GM23248 (cell line): ENCODE results near the gene KREMEN2. TPM values are rescaled to one million over a fixed set of nuclear protein-coding genes. Genes with fewer than 3 reads are reported as not detected.

Experiments
- DNase-seq: peaks from one replicate; pipeline ENCODE4 v3.0.0-alpha.2; 2015
- H2AFZ ChIP-seq: fragments of 200-600 bp; sonication (generic); 2 replicates; pipeline ENCODE4 v1.6.1; 2016; ENCODE audit warnings: antibody characterized with exemption
- H3F3A ChIP-seq: fragments of 200-600 bp; sonication (generic); 2 replicates; pipeline ENCODE4 v1.6.1; 2016; ENCODE audit warnings: mild to moderate bottlenecking, antibody characterized with exemption, mixed run types; ENCODE audit not compliant: insufficient read depth
- H3K27ac ChIP-seq: fragments of 200-600 bp; sonication (generic); 2 replicates; pipeline ENCODE4 v1.5.1; 2016; ENCODE audit warnings: mild to moderate bottlenecking
- H3K27me3 ChIP-seq: fragments of 200-600 bp; sonication (generic); replicated peaks from 2 replicates; pipeline ENCODE4 v1.6.1; 2016; ENCODE audit warnings: mild to moderate bottlenecking; ENCODE audit not compliant: insufficient read depth
- H3K36me3 ChIP-seq: fragments of 200-600 bp; sonication (generic); 2 replicates; pipeline ENCODE4 v1.6.1; 2016; ENCODE audit warnings: low read depth, mild to moderate bottlenecking
- H3K4me1 ChIP-seq: fragments of 200-600 bp; sonication (generic); 2 replicates; pipeline ENCODE4 v1.6.1; 2016; ENCODE audit warnings: mild to moderate bottlenecking; ENCODE audit not compliant: insufficient read depth
- H3K4me2 ChIP-seq: fragments of 200-600 bp; sonication (generic); one replicate; pipeline ENCODE4 v1.6.1; 2016; ENCODE audit warnings: mild to moderate bottlenecking; ENCODE audit not compliant: unreplicated experiment
- H3K4me3 ChIP-seq: fragments of 200-600 bp; sonication (generic); 2 replicates; pipeline ENCODE4 v1.5.1; 2016; ENCODE audit warnings: mild to moderate bottlenecking
- H3K79me2 ChIP-seq: fragments of 200-600 bp; sonication (generic); 2 replicates; pipeline ENCODE4 v1.6.1; 2016; ENCODE audit warnings: mild to moderate bottlenecking; ENCODE audit not compliant: insufficient read depth
- H3K9ac ChIP-seq: fragments of 200-600 bp; sonication (generic); 2 replicates; pipeline ENCODE4 v1.6.1; 2016; ENCODE audit warnings: mild to moderate bottlenecking
- H3K9me2 ChIP-seq: fragments of 200-600 bp; sonication (generic); 2 replicates; pipeline ENCODE4 v1.6.1; 2016; ENCODE audit warnings: mixed run types, mild to moderate bottlenecking, moderate library complexity; ENCODE audit not compliant: insufficient read depth
- H3K9me3 ChIP-seq: fragments of 200-600 bp; sonication (generic); one replicate; pipeline ENCODE4 v1.6.1; 2017; ENCODE audit warnings: low read depth
- H4K20me1 ChIP-seq: fragments of 200-600 bp; sonication (generic); 2 replicates; pipeline ENCODE4 v1.6.0; 2016; ENCODE audit not compliant: insufficient read depth
- EZH2 ChIP-seq: fragments of 200-600 bp; sonication (generic); IDR thresholded peaks from 2 replicates; pipeline ENCODE4 v1.6.1; 2018; ENCODE audit warnings: antibody characterized with exemption, mild to moderate bottlenecking; ENCODE audit not compliant: insufficient read depth, poor library complexity, severe bottlenecking
- EZH2phosphoT487 ChIP-seq: fragments of 200-600 bp; sonication (generic); IDR thresholded peaks from 2 replicates; pipeline ENCODE4 v1.6.1; 2018; ENCODE audit warnings: antibody characterized with exemption, moderate library complexity, mild to moderate bottlenecking, low read depth; ENCODE audit not compliant: insufficient read depth
- WGBS, 2 experiments: methylation state at CpG; one replicate each; pipeline ENCODE4 v1.1.6; 2015 to 2017; ENCODE audit warnings: low lambda C conversion rate in 2 of 2, low coverage in 1 of 2; ENCODE audit errors: missing lambda C conversion rate in 2 of 2; 5-methylcytosine and 5-hydroxymethylcytosine counted together
- in situ Hi-C: fragments of 300-500 bp; cut with MboI; formaldehyde crosslinking; loops from 2 replicates; pipeline ENCODE4 v1.15.0; 2020
- polyA plus RNA-seq: library from polyadenylated mRNA; unstranded; fragments of >200 nt; fragmentation: Nextera tagmentation; extraction: Ambion mirVana; gene quantifications from 2 replicates; pipeline ENCODE4 v1.2.1, GENCODE V29; 2016
- total RNA-seq: library from RNA; depleted of rRNA; stranded (reverse); fragments of >200 nt; shearing (Covaris generic); gene quantifications from 2 replicates; pipeline ENCODE4 v1.2.3, GENCODE V29; 2014; rRNA removed

KREMEN2 gene
- total RNA-seq, result not detected in 2 replicates
- not detected in 2 replicates for polyA plus RNA-seq

GRCh38 chr16:2963723-2964474 lies at the start of gene KREMEN2:
Gene KREMEN2, plus strand, starts transcription at chr16:2964275. Its CDS starts 246 bp downstream, at chr16:2964521.
- H3F3A ChIP-seq, result no peaks in the 10 kb centered on the region
- H3K9me2 ChIP-seq, result no peaks in the 10 kb centered on the region
- no peaks in the 10 kb centered on the region for H3K79me2 ChIP-seq
- no peak within 1 kb of the TSS for H3K4me2 ChIP-seq
- H4K20me1 ChIP-seq, result no peaks in the 10 kb centered on the region
- no peak within 1 kb of the TSS for H3K27ac ChIP-seq
- no peaks in the 10 kb centered on the region for H3K4me1 ChIP-seq
- no peaks in the 10 kb centered on the region for H3K9me3 ChIP-seq
- no peak within 1 kb of the TSS for H3K9ac ChIP-seq
- H3K36me3 ChIP-seq, result no peaks in the 10 kb centered on the region
- H3K4me3 ChIP-seq, result peak within 1 kb of the TSS; percentile 37; the same call in 1 of the 2 replicates
- DNase-seq, result peak; percentile 46
- H2AFZ ChIP-seq, result no peak within 1 kb of the TSS
- TF ChIP-seq EZH2phosphoT487, result 0 out of 2 replicates have a peak, but pooled peaks have one; percentile 65
- peak; percentile 96 for TF ChIP-seq EZH2
- peaks cover 55% of the 10 kb centered on the region for H3K27me3 ChIP-seq
- in situ Hi-C loops, result no loop called here
- WGBS, 2 experiments, result 2 to 3% methylated on average over 31 to 59 of the region's 60 CpGs

- Histone ChIP-seq H3K9me3 (no peaks in the 10 kb centered on the region), H3F3A (peaks cover 15% of the 10 kb centered on the region), H3K79me2 (peaks cover 32% of the 10 kb centered on the region), H2AFZ (peak overlapping the region; percentile 27; the same call in 1 of the 2 replicates), H3K9ac (peak overlapping the region; percentile 57), H3K4me3 (no peak overlapping the region), H3K27ac (peak overlapping the region; percentile 92), H3K4me2 (peak overlapping the region; percentile 63), H3K9me2 (no peaks in the 10 kb centered on the region), H3K4me1 (peaks cover 26% of the 10 kb centered on the region), H3K27me3 (no peaks in the 10 kb centered on the region), H3K36me3 (peaks cover 5% of the 10 kb centered on the region; the same call in 1 of the 2 replicates), H4K20me1 (no peaks in the 10 kb centered on the region)
- in situ Hi-C loops, result no loop called here
- DNase-seq, result peak; percentile 26
- WGBS, 2 experiments, result 86 to 89% methylated on average over 13 of the region's 13 CpGs
- no peak for TF ChIP-seq EZH2
- TF ChIP-seq EZH2phosphoT487, result no peak
Measured at GRCh38 chr16:2915196-2915929, 48.7 kb upstream of the KREMEN2 start.

- peaks cover 22% of the 10 kb centered on the region for H3K79me2 ChIP-seq
- H3K4me2 ChIP-seq, result no peak overlapping the region
- H2AFZ ChIP-seq, result peak overlapping the region; percentile 31; the same call in 1 of the 2 replicates
- no peaks in the 10 kb centered on the region for H3K9me2 ChIP-seq
- H4K20me1 ChIP-seq, result no peaks in the 10 kb centered on the region
- H3K9ac ChIP-seq, result peak overlapping the region; percentile 35
- peaks cover 10% of the 10 kb centered on the region for H3F3A ChIP-seq
- H3K27ac ChIP-seq, result peak overlapping the region; percentile 62
- no peak for TF ChIP-seq EZH2phosphoT487
- TF ChIP-seq EZH2, result no peak
- DNase-seq, result peak; percentile 76
- in situ Hi-C loops, result no loop called here
- H3K9me3 ChIP-seq, result no peaks in the 10 kb centered on the region
- 11 to 13% methylated on average over 13 of the region's 13 CpGs for WGBS, 2 experiments
- peaks cover under 1% of the 10 kb centered on the region; the same call in 1 of the 2 replicates for H3K36me3 ChIP-seq
- no peaks in the 10 kb centered on the region for H3K27me3 ChIP-seq
- no peak overlapping the region for H3K4me3 ChIP-seq
- H3K4me1 ChIP-seq, result peaks cover 20% of the 10 kb centered on the region
Measured at GRCh38 chr16:2919511-2920255, 44.4 kb upstream of the KREMEN2 start.

- in situ Hi-C loops, result no loop called here
- DNase-seq, result no peak
- Histone ChIP-seq H3K9me3 (no peaks in the 10 kb centered on the region), H3K36me3 (no peaks in the 10 kb centered on the region), H3K4me1 (peaks cover 4% of the 10 kb centered on the region; the same call in 1 of the 2 replicates), H3K4me3 (no peak overlapping the region), H3K27me3 (no peaks in the 10 kb centered on the region), H4K20me1 (no peaks in the 10 kb centered on the region), H2AFZ (no peak overlapping the region), H3K9me2 (no peaks in the 10 kb centered on the region), H3F3A (peaks cover 7% of the 10 kb centered on the region; the same call in 1 of the 2 replicates), H3K9ac (no peak overlapping the region), H3K4me2 (no peak overlapping the region), H3K79me2 (peaks cover 18% of the 10 kb centered on the region), H3K27ac (no peak overlapping the region)
- WGBS, 2 experiments, result 95 to 96% methylated on average over 14 of the region's 14 CpGs
- TF ChIP-seq EZH2phosphoT487 (no peak), EZH2 (no peak)
Measured at GRCh38 chr16:2923481-2923880, 40.6 kb upstream of the KREMEN2 start.
